ENCODE measurements around the gene SIK3.

Gene SIK3

DNA sequence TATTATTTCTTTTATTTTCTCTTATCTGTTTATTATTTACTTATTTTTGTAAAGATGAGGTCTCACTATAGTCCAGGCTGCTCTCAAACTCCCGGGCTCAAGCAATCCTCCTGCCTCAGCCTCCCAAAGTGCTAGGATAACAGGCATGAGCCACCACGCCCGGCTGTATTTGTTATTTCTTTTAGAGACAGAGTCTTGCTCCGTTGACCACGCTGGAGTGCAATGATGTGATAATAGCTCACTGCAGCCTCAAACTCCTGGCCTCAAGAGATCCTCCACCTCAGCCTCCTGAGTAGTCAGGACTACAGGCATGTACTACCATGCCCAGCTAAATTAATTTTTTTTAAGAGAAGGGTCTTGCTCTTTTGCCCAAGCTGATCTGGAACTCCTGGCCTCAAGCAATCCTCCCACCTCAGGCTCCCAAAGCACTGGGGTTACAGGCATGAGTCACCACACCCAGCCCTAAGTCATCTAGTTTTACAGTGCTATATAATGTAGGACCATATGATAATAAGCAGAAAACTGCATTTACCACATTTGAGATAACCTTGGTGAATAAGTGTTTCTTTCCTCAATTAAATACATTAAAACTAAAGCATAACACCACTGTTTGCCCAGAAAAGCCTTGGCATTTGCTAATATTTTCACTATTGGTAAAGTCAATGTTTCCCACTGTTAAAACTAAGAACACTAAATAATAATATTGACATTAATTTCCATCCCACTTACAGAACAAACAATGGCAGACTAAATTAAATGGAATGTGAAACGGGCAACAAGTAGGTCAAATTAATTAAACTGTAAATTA is 127.5 kb downstream of the SIK3 start:
- TF ChIP-seq, protein P1, sequence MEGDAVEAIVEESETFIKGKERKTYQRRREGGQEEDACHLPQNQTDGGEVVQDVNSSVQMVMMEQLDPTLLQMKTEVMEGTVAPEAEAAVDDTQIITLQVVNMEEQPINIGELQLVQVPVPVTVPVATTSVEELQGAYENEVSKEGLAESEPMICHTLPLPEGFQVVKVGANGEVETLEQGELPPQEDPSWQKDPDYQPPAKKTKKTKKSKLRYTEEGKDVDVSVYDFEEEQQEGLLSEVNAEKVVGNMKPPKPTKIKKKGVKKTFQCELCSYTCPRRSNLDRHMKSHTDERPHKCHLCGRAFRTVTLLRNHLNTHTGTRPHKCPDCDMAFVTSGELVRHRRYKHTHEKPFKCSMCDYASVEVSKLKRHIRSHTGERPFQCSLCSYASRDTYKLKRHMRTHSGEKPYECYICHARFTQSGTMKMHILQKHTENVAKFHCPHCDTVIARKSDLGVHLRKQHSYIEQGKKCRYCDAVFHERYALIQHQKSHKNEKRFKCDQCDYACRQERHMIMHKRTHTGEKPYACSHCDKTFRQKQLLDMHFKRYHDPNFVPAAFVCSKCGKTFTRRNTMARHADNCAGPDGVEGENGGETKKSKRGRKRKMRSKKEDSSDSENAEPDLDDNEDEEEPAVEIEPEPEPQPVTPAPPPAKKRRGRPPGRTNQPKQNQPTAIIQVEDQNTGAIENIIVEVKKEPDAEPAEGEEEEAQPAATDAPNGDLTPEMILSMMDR (IDR thresholded peaks at IDR 0.05; ENCODE audit: low read depth, low read length) = no peak
- DNase-seq (ENCODE audit: extremely low read depth, low read depth) = no peak

- TF ChIP-seq, protein P1 (IDR thresholded peaks at IDR 0.05; ENCODE audit: low read depth, low read length) = no peak
- DNase-seq (ENCODE audit: extremely low read depth, low read depth) = no peak
Measured at GRCh38 chr11:116969694-116970093, 128.5 kb downstream of the SIK3 start.

GRCh38 chr11:116964269-116964668 is 134.0 kb downstream of the SIK3 start:
- TF ChIP-seq, protein P1 (IDR thresholded peaks at IDR 0.05; ENCODE audit: low read depth, low read length) = no peak
- DNase-seq (ENCODE audit: extremely low read depth, low read depth) = no peak

DNA sequence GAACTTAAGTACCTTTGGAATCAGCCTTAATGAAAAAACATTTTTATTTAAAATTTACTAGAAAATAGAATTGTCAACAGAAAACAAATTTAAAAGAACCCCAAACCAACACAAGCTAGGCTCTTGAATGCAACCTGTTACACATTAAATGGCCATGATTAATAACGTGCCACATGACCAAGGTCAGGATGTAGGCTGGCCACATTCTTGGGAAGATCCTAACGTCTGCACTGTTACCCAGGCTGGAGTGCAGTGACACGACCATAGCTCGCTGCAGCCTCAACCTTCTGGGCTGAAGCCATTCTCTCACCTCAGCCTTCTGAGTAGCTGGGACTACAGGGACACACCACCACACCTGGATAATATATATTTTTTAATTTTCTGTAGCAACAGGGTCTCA is 134.4 kb downstream of the SIK3 start:
- TF ChIP-seq, protein P1 (IDR thresholded peaks at IDR 0.05; ENCODE audit: low read depth, low read length) = no peak
- no peak for DNase-seq (ENCODE audit: extremely low read depth, low read depth)

DNA sequence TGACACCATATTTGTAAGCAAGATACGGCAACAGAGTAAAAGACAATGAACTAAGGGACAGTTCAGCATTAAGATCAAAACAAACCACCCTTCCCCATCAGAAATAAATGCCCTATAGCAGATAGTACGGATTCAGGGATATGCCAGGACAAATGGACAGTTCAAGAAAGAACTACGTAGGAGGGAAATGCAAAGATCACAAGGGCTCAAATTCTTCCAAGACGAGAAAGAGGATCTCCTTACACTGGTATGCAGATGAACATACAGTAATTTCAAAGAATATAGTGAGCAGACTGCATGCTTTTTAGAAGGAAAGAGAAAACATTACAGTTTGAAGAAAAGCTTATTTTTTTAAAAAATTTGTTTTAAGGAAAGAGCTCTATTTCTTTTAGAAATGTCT is 136.1 kb downstream of the SIK3 start:
- TF ChIP-seq, protein P1 (IDR thresholded peaks at IDR 0.05; ENCODE audit: low read depth, low read length) = no peak
- DNase-seq (ENCODE audit: extremely low read depth, low read depth) = no peak

DNA sequence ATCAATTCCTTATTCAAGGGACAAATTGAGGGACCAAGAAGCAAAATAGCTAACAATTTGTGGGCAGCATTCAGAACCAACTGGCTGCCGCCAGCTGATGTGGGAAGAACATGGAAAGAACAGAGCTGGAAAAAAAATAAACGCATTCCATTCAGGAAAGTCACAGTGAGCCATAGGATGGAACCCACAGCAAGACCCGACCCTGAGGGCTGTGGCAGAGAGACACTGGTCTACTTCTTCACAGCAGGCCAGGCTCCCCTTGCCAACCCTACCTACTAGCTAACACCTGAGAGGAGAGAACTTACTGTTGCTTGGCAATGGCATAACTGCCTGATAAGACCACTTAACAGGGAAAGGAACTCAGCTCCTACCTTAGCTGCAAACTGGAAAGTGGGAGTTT is 137.3 kb downstream of the SIK3 start:
- DNase-seq (ENCODE audit: extremely low read depth, low read depth) = no peak
- TF ChIP-seq, protein P1 (IDR thresholded peaks at IDR 0.05; ENCODE audit: low read depth, low read length) = no peak

DNA sequence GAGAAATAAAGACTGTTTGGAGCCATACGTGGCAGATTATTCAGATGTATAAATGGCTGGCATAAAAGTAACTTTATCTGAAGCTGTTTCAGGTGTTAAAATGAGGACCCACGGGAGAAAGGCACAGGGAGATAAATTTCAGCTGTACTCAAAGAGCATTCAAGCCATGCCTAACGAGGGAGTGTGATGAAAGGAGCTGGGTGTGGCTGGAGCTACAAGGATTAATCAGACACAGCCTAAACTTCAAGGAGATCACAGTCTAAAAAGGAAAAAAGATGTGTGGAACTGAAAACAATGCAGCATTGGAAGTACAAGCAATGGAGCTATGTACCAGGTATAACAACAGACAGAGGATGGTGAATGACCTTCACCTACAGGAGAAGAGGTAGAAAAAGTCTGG is 140.0 kb downstream of the SIK3 start:
- TF ChIP-seq, protein P1 (IDR thresholded peaks at IDR 0.05; ENCODE audit: low read depth, low read length) = no peak
- DNase-seq (ENCODE audit: extremely low read depth, low read depth) = no peak

Measured in AG09319 (cell line).